H1 (cell line): ENCODE measurements around the gene HOXB8. TPM values are rescaled to one million over a fixed set of nuclear protein-coding genes. Genes with fewer than 3 reads are reported as not detected.

Experiments used
- CTCF ChIP-seq, 3 experiments: IDR thresholded peaks; 1 replicate in 2 of 3; 2 replicates in 1 of 3; pipeline versions ENCODE4 v1.5.1 to v1.6.1; 2011; ENCODE audit warnings: low read length in 3 of 3, mild to moderate bottlenecking in 3 of 3, inconsistent platforms in 2 of 3, low read depth in 1 of 3, moderate library complexity in 1 of 3; ENCODE audit not compliant: insufficient read depth in 1 of 3; ENCODE audit errors: control extremely low read depth in 1 of 3
- polyA plus RNA-seq, 7 experiments: library from polyadenylated mRNA; depleted of rRNA in 3 of 7; stranded (reverse) in 5 of 7; unstranded in 2 of 7; fragments of >200 nt in 5 of 7; fragments of 200-250 nt in 2 of 7; gene quantifications; 1 replicate in 5 of 7; 2 replicates in 1 of 7; 4 replicates in 1 of 7; pipeline versions ENCODE4 v1.2.1 to v1.2.3, GENCODE V29; 2011 to 2013; ENCODE audit warnings: missing spikeins in 2 of 7, mixed read lengths in 2 of 7
- total RNA-seq: library from RNA; stranded (reverse); fragmentation: NEBNext Ultra II Directional; extraction: Animal tissue kit (Norgen Biotek cat#: 25700); gene quantifications from 2 replicates; pipeline ENCODE4 v1.2.1, GENCODE V29; 2021

Gene HOXB8
- total and polyA plus RNA-seq, 2 of the 8 experiments (the other 6 are each of a cell fraction or from before 2014, with no cell fraction given) = not detected

GRCh38 chr17:48630925-48631692 is 16.0 kb upstream of the HOXB8 start (continued):
- TF ChIP-seq CTCF (IDR thresholded peaks at IDR 0.05; ENCODE audit: control extremely low read depth in 1 of 3, insufficient read depth in 1 of 3, low read depth in 1 of 3, low read length in 3 of 3) = no peak
